ENCODE data around the gene AHNAK2.

The AHNAK2 gene

GRCh38 chr14:105011312-105011990 lies 33.3 kb upstream of the AHNAK2 start:
- no peak for DNase-seq

GRCh38 chr14:105010891-105011291 lies 32.7 kb upstream of the AHNAK2 start:
- DNase-seq = no peak

DNA sequence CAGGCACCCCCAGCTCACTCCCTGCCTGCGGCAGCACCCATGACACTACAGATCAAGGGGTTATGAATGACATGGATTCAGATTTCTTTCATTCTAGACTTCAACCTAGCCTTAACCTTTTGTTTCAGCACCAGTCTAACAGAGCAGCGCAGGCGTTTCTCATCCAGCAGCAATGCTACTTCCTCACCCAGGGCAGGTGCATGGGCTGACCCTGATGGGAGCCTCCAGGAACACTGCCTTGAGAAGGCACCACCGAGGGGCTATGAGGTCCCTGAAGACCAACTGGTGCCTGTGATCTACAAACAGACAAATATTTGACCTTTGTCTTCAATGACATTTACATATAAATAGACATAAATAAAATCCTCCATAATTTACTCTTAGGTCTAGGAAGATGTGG lies 31.9 kb upstream of the AHNAK2 start:
- DNase-seq = no peak

GRCh38 chr14:105007593-105008264 lies 29.6 kb upstream of the AHNAK2 start:
- DNase-seq = no peak

GRCh38 chr14:105006831-105007592 lies 28.8 kb upstream of the AHNAK2 start:
- DNase-seq = no peak

DNA sequence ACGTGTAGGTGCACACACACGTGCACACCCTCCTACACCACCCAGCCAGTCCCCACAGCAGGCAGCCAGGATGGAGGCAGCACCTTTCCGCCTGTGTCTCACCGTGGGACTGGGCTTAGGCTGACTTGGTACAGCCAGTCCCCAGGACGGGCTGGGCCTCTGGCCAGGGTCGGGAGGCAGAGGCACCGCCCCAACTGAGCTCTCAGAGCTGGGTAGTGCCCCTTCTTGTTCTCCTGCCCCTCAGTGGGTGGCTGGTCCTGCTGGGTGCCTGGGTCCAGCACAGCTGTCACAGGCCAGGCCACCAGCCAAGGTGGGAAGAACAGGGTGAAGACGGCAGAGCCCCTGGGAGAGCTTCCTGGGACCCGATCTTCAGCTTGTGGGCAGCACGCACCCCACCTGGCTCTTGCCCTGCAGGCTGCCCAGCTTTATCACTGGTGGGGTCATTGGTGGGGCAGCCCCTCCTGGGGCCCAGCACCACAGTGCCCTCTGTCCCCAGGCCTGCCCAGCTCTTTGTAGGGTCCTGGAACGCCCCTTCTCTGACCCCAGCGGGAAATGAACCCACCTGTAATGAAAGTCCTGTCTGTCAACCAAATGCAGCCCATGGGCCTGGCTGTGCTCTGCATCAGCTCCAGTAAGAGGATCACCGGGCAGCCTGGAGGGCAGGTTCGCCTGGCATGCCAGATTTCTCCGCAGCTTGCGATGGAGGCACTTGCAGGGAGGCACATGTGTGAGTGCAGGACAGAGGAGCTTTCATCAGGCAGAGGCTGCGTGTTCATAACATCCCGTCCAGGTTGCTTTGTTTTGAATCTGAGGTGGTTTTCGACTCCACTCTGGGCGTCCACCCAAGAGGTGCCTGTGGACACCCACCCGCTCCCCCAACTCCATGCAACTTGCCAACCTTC lies 28.0 kb upstream of the AHNAK2 start:
- no peak for DNase-seq

DNA sequence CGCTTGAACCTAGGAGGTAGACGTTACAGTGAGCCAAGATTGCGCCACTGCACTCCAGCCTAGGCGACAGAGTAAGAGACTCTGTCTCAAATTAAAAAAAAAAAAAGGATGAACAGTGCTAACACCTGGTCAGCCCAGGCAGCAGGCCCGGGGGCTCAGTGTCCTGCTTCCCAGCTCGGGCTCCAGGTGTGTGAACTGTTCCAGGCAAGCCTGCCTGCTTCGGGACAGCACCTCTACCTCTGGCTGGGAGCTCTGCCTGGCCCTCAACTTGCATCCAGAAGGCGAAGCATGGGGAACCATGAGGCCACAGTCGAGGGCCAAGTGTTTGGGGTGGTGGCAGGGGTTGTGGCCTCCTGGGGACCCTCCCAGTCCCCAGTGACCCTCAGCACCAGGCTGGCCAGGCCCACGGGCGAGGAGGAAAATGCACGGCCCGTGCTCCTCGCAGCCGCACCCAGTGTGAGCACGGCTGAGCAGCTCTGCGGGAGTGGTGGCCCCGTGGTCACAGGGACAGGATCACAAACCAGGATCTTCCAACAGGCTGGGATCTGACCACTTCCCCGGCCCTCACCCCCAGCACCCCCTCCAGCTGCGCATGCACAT lies 27.3 kb upstream of the AHNAK2 start:
- DNase-seq = no peak

DNA sequence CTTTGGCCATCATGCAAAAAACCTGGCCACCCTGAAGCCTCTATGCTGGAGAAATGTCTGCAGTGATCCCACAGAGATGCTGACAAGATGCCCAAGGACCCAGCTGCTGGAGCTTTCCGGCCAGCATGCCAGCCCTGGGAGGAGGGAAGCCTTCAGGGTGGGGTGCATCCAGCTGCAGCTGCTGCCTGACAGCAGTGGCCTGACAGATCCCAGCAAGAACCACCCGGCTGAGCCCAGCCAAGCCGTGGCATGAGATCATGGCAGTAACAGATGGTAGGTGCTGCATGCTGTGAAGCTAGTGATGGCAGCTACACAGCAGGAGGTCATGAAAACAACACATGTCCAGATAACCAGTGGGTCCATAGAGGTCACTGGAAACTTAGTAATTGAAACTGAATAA lies 21.2 kb upstream of the AHNAK2 start:
- DNase-seq = no peak

DNA sequence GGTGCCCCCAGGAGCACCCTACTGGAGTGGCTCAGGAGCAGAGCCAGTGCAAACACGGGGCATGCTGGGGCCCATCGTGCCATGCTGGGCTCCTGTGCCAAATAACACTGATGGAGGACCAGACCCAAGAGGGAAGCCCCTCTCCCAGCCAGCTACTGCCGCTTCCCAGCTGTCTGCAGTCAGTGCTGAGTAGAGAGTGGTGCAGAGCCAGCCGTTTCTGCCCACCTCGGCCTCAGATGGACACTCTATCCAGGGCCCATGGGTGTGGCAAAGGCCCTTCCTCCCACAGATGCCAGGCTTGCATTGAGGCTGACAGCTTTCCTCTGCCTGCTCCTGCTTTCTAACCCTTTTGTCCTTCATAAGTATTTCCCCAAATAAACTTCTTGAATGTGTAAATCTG lies 20.6 kb upstream of the AHNAK2 start:
- no peak for DNase-seq

DNA sequence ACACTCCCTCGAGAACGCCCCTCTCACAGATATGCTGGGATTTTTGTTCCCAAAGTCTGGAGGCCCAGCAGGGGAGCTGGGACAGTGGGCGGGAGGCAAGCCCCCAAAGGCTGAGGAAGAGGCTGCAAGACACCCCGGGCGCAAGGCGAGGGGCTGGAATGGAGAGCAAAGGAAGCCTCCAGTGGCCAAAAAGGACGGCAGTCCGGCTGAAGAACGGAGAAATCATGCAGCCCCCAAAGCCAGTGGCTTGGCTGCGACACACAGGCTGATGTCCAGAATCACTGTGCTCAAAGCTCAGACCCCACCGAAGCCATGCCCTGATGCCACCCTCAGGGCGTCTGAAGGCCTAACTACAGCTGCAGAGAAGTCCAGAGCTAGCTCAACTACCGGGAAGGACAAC lies 18.3 kb upstream of the AHNAK2 start:
- no peak for DNase-seq

- DNase-seq = no peak
Observed at GRCh38 chr14:104996032-104996431, 17.9 kb upstream of the AHNAK2 start.

- DNase-seq = no peak
Observed at GRCh38 chr14:104994978-104995377, 16.8 kb upstream of the AHNAK2 start.

GRCh38 chr14:104993808-104994591 lies 15.8 kb upstream of the AHNAK2 start:
- DNase-seq = no peak

GRCh38 chr14:104993306-104993705 lies 15.1 kb upstream of the AHNAK2 start:
- DNase-seq = no peak

- no peak for DNase-seq
Observed at GRCh38 chr14:104992501-104992900, 14.3 kb upstream of the AHNAK2 start.

DNA sequence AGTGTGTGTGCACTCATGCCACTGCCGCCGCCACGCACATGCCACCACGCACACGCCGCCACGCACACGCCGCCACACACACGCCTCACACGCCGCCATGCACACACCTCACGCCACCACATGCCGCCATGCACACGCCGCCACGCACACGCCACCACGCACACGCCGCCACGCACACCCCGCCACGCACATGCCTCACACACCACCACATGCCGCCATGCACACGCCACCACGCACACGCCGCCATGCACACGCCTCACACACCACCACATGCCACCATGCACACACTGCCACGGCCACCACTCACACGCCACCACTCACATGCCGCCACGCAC lies 13.7 kb upstream of the AHNAK2 start:
- no peak for DNase-seq

DNA sequence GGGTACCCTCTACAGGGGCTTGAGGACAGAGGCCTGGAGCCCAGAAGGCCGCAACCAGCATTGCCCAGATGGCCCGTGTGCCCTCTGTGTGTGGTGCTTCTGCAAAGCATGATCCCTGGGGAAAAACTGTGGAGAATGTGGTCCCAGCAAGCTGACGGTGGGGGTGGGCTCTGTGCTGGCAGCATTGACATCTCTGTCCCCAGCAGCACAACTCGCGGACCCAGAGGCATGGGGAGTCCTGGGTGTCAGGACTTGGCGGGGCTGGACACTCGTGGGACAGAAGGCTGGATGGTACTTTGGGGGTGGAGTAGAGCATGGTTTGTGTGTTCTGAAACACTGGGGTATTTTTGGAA lies 11.8 kb upstream of the AHNAK2 start:
- no peak for DNase-seq

- no peak for DNase-seq
Observed at GRCh38 chr14:104989236-104989950, 11.2 kb upstream of the AHNAK2 start.

DNA sequence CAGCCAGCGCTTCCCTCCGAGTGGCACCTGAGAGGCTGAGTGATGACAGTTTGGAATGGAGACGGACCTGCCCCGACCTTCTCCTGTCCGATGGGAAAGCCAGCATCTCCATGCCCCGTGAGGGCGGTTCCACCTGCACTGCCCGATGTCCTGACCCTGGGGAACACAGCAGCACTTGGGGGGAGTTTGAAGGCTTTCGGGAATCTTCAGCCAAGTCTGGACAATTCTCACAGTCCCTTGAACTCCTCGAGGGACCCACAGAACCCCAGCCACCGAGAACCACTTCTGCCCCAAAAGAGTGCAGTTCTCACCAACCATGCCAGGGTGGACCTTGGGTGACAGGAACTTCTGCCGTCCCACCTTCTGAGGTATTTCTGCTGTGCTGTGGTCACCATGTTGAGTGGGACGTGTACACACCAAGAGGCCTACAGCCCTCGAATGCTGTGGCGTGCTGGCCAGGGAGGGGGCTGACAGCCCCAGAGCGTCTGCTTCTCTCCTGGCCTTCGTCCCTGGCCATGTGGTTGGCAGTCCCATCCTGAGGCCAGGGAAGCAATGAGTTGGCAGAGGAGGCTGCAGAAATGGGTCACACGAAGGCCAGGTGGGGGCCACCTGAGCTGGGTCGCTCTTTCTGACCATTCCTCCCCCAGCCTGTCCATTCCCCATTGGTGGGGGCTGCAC lies 8.5 kb upstream of the AHNAK2 start:
- no peak for DNase-seq

DNA sequence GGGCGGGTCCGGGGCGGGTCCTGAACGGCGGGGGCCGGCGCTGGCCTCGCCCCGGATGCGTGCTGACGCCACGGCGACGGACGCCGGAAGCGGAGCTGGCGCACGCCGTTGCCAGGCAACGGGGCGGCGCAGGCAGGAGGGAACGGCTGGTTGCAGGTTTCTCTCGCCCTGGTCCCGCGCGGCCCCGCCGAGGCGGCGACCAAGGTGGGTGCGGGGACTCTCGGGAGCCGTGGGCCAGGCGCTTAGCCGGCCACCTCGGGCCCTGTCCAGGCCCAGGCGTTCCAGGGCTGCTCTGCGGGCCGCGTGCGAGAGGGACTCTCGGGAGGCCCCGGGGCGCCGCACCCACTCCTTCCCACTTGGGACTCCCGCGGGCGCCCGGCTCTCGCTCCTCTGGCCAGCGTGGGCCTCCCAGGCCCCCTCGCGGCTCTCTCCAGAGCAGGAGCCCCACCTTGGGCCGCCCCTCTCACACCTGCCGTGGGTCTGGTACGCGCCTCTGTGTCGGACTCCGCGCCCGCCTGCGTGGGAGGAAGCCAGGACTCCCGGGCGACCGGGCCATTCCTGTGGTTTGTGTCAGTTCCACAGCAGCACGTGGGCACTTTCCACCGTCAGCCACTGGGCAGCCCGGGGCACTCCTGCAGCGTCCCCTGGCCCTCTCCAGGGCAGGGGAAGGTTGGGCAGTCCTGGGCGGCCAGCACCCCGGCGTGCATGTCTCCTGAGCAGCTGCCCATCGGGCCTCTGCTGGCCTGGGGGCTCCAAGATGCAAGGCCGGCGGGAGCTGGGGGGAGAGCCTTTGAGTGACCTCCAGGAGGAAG lies 7.7 kb upstream of the AHNAK2 start, which contains the start of gene CLBA1:
CLBA1 (plus strand) TSS at position 114 of the 812 bp plus-strand sequence; CDS start at position 758, 644 bp downstream.
- DNase-seq = no peak
